IPS DF 4.7 (cell line): Measurements from ENCODE around the gene COL5A1.

Experiments used
- DNase-seq: peaks from one replicate; pipeline ENCODE4 v3.0.0-alpha.2; 2013; ENCODE audit warnings: low spot score; ENCODE audit errors: extremely low read depth

The COL5A1 gene

DNA sequence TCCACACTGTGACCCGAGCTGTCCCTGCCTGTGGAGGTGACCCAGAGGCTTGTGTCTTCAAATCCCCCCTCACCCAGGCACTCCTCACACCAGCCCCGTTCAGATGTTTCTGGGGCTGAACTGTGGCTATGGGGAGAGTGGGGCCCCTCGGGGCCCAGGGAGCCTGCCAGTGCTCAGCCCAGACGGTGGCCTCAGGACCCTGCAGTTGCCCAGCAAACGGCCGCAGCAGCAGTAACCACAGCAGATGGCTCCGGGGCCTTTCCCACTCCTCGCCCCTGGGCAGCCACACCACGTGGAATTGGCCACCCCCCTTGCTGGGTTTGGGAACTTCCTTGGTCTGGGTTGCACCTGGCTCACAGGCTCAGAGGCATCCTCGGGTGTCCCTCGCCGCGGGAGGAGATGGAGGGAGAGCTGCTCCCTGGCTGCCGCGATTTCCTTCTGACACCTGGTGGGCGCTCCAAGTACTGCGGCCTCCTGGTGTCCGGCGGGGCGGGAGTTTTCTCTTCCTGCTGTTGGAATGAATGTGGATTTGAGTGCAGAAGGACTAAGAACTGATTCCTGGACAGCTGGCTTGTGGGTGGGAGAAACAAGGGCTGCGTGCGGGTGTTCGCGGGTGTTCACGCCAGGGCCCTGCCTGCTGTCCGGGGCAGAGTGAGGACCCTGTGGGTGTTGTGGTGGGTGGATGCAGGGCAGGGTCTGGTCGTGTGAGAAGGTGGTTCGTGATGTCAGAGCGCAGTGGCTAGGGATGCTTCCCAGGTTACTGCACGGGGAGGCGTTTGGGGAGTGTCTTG is 97.5 kb downstream of the COL5A1 start:
- DNase-seq = peak; percentile 11

DNA sequence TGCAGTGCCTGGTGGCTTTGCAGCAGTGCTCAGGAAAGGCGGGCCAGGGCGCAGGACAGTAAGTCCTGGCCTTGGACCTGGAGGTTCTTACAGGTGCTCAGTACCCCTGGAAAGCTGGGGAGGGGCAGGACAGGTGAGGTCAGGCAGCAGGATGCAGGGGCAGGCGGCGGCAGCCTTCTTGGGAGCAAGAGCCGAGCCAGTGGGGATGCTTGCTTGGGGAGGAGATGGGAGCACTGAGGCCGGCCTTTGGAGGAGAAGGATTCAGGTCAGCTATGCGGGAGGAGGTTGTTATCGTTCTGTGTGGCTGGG is 98.0 kb downstream of the COL5A1 start:
- DNase-seq = no peak

DNA sequence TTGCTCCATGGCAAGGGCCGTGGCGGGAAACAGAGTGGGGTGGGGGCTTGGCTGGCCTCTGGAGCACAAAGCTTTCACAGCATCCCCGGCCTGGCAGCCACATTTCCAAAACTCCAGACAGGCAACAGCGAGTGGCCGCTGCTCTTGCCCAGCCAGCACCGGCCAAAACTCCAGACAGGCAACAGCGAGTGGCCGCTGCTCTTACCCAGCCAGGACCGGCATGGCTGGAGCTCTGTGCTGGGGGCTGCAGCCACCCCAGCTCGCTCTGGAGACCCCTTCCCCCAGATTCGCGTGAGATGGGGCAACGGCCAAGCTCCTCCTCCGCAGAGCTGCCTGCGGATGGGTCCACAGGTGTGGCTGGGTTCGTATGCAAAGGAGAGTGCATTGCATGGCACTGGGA is 98.5 kb downstream of the COL5A1 start:
- DNase-seq = no peak

DNA sequence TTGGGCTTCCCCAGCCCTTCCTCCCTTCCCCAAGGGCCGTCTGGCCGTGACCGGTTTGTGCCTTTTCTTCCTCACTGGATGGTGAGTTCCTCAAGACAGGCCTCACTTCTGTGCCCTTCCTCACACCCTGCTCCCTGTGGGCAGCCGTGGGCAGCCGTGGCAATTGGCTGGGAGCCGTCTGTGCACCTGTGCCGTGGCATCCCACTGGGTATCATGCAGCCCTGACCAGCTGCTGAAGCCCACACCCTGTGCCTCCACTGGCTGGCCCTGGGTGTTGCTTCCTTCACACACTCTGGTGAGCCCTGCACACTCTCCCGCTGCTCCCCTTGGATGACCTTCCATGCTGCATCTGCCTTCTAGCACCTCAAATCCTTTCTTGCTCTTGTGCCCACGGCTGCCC is 100.2 kb downstream of the COL5A1 start:
- DNase-seq = no peak

DNA sequence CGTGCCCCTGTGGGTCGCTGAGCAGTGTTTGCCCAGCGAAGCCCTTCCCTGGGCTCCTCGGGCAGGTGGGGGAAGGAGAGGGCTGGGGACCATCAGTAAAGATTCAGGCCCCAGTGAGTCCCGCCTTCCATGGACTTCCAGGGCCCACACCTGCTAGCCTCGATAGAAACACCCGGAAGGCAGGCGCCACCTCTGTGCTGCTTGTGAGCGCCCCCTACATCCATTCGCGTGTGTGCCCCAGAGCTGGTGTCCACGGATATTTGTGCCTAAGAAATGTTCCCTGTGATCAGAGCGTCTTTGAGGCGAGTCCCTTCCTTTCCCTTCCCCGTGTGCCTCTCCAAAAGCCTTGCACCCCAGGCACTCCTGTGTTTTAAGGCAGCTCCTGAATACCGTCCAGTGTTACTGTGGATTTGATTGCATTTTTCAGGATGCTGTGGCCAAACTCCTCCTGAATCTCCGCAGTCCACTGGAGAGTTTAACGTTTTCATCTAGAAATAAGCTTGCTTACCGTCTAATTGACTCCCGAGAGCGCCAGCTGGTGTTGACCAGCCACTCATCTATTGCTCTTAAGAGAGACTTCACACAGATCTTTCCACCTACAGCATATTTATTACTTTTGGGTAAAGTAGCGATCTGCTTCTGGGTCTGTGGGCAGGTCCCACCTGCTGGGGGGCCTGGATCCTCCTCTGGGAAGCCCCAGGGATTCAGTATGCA is 101.4 kb downstream of the COL5A1 start:
- DNase-seq = peak; percentile 16

DNA sequence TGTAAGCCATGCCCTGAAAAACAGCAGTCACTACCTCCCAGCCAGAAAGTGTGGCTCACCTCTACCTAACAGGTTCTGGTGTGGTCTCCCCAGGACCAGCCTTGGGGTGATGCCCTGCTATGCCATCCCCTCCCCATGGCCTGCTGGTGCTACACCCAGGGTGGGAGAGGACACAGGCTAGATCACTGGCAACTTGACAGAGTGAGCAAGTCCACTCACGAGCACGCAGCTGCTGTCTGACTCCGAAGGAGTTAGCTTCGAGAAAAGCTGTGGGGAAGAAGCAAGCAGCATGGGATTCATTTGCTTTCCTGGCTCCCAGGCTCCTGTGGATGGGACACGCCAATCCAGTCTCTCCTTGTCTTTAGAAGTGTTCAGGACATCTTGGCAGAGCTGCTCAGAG is 102.2 kb downstream of the COL5A1 start:
- DNase-seq = no peak

DNA sequence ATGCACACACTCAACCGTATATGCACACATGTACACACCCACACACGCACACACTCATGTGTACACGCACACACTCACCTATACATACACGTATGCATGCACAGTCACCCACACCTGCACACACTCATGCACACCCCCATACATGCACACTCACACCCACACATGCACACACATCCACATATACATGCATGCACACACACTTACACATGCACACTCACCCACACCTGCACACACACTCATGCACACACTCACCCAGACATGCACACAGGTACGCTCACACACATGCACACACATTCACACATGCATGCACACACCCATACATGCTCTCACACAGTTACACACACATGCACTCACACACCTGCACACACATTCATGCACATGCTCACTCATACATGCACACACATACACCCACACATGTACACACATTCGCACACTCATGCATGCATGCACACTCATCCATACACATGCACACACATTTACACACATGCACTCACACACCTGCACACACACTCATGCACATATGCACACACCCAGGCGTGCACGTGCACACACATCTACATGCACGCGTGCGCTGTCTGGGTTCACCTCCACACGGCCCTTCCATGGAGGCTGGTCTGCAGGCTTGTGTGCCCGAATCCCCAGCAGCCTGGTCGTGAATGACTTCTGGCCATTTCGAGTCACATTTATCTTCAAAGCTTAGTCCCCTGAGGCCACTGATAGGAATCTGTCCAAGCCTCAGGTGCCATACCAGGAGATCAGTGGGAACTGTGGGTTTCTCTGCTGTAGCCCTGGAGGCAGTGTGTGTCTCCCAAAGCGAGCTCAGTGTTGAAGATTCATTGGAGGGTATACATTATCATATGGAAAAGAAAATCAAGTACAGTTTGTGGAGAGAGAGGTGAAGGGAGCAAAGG is 103.0 kb downstream of the COL5A1 start:
- no peak for DNase-seq

DNA sequence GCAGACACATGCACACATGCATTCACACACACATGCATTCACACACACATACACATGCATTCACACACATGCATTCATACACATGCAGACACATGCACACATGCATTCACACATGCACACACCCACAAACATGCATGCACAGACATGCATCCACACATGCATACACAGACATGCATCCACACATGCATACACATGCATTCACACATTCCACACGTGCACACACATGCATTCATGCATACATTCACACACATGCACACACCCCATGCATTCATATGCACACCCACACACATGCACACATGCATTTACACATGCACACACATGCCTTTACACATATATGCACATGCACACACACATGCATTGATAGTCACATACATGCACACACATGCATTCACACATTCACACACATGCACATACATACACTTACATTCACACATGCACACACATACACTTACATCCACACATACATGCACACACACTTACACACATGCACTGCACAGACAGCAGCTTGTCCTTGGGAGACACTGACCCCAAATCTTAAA is 106.4 kb downstream of the COL5A1 start:
- no peak for DNase-seq

DNA sequence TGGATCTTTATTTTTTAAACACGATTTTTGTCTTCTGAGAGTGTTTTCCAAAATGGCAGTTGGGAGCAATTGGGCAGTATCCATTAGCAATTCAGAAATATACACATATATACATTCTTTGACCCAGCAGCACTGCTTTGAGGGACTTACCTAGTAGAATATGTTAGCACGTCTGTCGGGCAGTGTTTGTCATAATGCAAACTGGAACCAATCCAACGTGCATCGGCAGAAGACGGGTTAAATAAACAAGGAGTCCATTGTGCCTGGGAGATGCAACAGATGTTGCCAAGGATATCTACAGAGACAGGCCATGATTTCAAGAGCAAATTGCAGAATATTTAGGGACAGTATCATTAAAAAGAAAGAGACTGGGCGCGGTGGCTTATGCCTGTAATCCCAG is 107.0 kb downstream of the COL5A1 start:
- DNase-seq = no peak

DNA sequence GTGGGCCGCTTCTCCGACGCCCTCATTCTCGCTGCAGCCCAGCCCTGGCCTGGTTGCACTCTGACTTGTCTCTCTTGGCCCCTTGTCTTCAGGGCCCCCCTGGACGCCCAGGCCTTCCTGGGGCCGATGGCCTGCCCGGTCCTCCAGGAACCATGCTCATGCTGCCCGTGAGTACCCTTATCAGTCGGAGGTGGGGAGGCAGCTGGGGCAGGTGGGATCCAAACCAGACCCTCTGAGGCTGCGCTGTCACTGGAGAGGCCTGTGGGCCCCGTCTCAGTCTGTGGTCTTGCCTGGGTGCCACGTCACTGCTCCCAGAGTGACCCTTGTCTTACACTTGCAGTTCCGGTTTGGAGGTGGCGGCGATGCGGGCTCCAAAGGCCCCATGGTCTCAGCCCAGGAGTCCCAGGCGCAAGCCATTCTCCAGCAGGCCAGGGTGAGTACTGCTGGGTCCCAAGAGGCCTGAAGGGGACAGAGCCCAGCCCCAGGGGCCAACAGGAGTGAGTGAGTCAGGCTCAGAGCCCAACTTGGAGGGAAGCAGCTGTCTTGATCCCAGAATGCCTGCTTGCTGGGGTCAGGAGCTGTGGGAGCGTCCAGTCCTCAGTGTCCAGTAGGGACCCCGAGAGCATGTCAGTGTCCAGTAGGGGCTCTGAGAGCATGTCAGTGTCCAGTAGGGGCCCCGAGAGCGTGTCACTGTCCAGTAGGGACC is 109.0 kb downstream of the COL5A1 start:
- DNase-seq = no peak

DNA sequence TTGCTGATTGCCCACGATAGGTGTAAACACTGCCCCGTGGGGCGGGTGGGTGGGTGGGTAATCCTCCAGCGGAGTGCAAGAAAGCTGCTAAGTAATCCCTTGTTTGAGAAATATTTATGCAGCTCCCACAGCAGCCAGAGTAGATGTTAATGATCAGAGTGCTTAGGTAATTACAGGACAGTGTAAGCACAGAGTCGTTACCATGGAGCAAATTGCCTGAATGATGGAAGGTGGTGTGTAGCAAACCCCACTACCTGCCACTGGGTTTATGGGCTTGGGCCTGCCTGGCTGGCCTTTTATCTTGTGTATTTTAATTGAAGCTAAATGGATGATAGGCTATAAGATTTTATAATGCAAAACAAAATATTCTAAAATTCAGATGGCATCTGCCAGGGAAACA is 110.0 kb downstream of the COL5A1 start:
- no peak for DNase-seq

DNA sequence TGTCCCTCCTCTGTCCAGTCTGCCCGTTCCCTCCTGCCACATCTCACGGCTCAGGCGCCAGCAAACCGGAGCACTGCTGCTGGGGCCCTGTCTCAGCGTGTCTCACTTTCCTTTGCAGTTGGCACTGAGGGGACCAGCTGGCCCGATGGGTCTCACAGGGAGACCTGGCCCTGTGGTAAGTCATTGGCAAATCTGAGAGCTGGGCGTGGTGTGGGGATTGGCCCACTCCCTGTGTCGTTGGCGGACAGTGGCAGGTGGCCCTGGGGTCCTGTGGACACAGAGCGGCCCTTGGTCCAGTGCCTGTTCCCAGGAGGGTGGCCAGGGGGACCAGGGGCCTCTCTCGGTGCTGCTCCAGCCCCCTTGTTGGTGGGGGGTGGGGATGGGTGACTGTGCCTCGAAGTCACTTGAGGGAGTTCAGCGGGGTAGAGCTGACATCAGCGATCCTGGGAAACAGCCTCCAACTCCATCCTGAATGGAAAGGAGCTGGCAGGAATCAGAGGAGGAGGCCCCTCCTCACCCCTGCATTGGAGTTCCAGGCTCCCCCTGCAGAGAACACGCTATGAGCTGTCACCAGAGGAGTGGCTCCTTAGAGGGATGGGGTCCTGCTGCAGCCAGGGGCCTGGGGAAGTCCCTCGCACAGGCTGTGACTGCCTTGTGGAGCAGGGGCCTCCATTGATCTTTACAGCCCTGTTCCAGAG is 111.0 kb downstream of the COL5A1 start:
- no peak for DNase-seq

DNA sequence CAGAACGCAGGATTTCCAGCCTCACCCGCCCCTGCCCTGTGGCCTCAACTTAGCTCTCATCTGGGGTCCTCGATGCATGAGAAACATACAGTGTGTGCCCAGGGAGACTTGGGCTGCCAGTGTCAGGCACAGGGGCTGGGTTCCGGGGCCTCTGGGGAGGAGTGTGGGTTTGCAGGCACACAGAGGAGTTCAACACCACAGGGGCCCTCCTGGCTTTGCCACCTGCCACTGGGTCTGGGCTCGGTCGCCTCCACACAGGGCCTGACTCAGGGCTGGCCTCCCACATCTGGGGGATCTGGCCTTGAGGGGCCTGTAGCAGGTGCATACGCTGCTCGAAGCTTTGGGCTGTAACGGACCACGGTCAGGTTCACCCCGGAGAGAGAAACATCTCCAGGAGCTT is 111.6 kb downstream of the COL5A1 start:
- DNase-seq = no peak

DNA sequence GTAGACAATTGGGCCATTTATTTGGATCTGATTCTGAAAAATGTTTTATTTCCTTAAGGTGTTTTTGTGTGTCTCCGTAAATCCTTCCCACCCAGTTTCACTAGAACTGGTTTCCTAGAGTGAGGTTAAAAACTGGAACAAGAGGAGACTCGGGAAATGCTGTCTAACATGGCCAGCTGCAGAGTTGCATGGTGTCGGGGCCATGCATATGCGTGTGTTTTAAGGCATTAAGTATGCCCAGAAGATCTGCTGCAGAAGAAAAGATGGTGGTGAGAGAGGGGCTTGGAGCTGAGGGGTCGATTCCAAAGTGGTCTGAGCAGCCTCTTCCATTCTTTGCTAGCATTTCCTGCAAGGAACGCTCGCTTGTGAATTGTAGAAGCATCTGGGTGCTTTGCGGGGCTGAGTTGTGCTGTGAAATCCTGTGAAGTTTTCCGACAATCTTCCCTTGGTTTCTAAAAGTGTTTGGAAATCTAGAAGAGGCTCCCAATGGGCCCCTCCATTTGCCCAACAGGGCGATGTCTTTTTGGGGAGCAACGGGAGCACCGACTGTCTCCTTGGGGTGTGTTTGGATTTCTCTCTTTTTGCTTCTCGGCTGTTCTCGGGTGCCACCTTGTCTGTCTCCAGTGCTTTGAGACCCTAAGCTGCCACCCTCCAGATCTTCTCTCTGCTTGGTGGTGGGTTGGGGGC is 113.8 kb downstream of the COL5A1 start:
- no peak for DNase-seq

DNA sequence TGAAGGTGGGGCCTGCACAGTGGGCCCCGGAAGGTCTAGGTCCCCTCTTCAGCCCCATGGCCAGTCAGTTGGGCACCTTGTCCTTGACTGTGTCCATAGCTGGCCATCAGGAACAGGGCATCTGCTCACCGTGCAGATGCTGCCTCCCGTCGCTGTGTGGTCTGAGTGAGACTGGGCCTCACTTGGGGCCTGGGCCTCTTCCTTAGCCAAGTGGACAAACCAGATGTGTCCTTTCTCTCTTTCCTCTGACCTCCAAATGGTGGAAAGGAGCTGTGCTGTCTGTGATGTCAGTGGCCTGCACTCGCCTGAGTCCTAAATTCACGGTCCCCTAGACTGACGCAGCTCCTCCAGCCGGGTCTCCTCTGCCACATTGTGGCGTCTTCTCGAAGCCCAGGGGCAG is 114.5 kb downstream of the COL5A1 start:
- DNase-seq = no peak

DNA sequence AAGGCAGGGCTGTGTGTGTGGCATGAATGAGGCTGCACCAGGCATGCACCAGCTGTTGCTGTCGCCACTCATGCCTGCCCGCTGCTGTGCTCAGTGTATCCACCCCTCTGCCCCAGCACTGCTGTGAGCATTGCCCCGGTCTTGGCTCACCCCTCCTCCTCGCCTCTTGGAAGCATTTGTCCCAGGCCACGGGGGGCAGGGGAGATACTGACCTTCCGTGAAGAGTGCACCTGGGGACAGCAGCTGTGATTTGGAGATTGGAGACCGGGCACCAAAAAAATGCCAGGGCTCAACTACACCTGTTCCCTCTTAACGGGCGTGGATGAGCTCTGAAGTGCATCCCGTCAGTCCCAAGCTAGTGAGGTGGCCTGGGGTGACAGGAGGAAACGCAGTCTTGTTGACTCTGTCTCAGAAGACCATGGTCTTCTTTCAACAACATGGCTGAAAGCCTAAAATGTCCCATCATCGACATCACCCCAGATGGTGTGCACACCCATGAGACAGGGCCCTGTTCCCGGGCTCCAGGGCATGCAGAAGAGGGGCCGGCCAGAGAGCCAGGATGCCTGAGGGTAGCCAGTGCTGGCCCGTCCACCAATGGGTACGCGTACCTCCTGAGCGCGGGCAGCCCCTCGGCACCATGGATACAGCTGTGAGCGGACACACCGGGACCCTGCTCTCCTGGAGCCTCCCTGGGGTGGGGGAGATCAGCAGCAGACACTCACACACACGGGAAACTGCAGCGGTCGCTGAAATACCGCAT is 115.8 kb downstream of the COL5A1 start:
- no peak for DNase-seq

DNA sequence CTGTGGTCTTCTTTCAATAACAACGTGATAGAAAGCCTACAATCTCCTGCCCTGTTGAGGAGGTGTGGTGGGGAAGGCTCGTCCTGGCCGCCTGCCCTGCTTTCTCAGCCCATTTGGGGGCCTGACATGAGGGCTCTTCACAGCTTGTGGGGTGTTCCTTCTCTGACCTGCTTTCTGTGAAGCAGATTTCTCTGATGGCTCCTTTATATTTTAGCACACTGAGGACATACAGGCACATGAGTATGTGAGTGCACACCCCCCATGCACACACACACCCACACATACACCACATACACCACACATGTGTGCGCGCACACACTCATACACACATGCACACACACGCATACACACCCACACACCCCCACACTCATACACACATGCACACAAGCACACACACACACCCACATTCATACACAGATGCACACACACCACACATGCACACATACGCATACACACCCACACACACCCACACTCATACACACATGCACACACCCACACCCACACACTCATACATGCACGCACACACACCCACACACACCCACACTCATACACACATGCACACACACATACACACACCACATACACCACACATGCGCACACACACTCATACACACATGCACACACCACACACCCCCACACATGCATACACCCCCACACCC is 117.5 kb downstream of the COL5A1 start:
- DNase-seq = no peak

DNA sequence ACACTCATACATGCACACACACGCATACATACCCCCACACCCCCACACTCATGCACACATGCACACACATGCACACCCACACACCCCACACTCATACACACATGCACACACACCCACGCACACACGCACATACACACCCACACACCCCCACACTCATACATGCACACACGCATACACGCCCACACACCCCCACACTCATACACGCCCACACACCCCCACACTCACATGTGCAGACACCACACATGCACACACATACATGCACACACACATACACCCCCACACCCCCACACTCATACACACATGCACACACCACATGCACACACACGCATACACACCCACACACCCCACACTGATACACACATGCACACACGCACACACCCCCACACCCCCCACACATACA is 118.3 kb downstream of the COL5A1 start:
- no peak for DNase-seq
